Cerebellar cortex (tissue), 1 donor: Measurements from ENCODE around the gene DPH7.
"Not testable (repeated sequence)": the region's sequence is repeated elsewhere in the genome, so short reads cannot be mapped to it uniquely, and the experiment has no call there.

ENCODE experiments used
- DNase-seq: peaks from one replicate; pipeline ENCODE4 v3.0.0-alpha.2; 2015; ENCODE audit warnings: low spot score

DPH7 gene

DNA sequence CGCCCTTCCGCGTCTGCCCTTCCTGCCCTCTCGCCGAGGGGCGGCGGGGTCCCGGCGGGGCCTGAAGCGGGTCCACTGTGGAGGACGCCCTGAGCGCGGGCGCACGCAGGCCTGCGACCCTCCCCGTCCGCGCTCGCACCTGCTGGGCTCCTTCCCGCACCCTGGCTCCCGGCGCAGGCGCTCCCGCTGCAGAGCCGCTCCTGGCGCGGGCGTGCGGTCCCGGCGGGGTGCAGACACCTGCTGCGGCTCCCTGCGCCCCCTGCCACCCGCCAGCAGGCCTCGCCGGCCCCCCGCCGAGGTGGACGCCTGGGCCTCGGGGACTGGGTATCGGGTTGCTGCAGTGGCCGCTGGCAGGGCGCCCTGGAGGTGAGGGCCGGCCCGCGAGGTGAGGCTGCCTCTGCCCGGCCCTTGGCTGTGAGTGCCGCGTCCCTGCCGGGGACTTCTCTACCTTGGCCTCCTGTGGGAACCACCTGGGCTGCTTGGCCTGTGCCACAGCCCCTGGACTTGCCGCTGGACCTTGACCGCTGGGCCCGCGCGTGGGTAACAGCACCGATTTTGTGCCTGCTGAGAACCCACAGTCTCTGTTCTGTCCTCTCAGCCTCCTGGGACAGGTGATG is 27.4 kb upstream of the DPH7 start:
- no peak for DNase-seq

- DNase-seq: peak; percentile 89
These were observed 26.6 kb upstream of the DPH7 start, which contains the start of gene ARRDC1 for GRCh38 chr9:137605121-137606004. ARRDC1 (plus strand) TSS chr9:137605686; CDS start chr9:137605718, 32 bp downstream.

DNA sequence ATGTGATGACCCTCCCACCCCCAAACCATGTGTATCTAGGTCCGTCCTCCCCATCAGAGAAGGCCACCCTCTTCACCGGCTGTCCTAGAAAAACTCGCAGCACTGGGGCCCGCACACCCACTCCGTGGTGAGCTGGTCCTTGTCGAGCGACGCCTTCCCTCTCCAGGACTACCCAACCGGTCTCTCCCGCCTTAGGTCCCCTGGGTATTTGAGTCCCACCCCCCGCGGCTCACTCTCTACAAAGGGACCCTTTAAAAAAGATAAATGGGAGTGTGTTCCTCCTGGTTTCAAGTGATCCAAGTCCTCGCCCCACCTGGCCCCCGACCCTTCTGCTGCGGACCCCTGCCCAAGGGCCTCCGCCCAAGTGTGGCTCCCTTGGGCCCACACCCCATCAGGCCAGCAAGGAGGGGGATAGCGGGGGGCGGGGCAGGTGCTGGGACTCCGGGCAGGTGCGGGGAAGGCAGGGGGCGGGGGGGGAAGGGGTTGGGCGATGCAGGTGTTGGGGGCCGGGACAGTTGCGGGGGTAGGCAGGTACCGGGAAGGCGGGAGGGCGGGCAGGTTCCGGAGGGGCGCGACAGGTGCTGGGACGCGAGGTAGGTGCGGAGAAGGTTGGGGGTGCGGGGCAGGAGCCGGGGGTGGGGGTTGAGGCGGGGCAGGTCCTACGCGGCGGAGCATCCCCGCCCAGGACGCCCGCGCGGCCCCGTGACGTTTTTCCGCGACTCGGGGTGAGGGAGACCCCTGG is 25.8 kb upstream of the DPH7 start:
- DNase-seq: no peak

- no peak for DNase-seq
These were observed 25.2 kb upstream of the DPH7 start for GRCh38 chr9:137603879-137604278.

DNA sequence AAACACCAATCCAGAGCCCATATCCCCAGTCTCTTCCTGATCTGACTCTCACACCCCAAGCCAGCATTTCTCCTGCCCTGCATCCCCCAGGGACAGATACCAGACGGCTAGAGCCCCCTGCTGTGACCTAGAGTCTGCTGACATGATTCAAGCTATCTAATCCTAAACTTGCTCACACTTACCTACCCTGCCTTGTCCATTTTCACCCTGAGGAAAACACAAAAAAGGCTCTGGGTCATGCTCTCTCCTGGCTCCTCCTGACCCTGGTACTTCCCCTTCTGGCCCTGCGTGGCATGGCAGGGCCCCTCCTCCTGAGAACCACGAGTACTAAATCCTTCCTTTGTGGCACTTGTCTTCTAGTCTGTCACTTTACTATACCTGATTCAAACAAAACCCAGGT is 23.9 kb upstream of the DPH7 start:
- no peak for DNase-seq

GRCh38 chr9:137598943-137599342 is 20.2 kb upstream of the DPH7 start:
- no peak for DNase-seq

- DNase-seq: not testable (repeated sequence)
These were observed 17.9 kb upstream of the DPH7 start for GRCh38 chr9:137596577-137596976.

GRCh38 chr9:137593176-137593575 is 14.5 kb upstream of the DPH7 start:
- no peak for DNase-seq

GRCh38 chr9:137592767-137593166 is 14.0 kb upstream of the DPH7 start:
- no peak for DNase-seq

GRCh38 chr9:137590469-137591383 is 12.0 kb upstream of the DPH7 start, which contains the start of gene ZMYND19:
ZMYND19 (minus strand) TSS chr9:137590512; CDS start chr9:137590263, 249 bp downstream.
- DNase-seq: peak; percentile 78

- no peak for DNase-seq
These were observed 11.4 kb upstream of the DPH7 start for GRCh38 chr9:137590123-137590468.

GRCh38 chr9:137589441-137590122 is 10.9 kb upstream of the DPH7 start:
- no peak for DNase-seq

- no peak for DNase-seq
These were observed 10.2 kb upstream of the DPH7 start for GRCh38 chr9:137588891-137589290.

GRCh38 chr9:137588311-137588710 is 9.6 kb upstream of the DPH7 start:
- DNase-seq: no peak

GRCh38 chr9:137586854-137587253 is 8.1 kb upstream of the DPH7 start:
- DNase-seq: no peak

DNA sequence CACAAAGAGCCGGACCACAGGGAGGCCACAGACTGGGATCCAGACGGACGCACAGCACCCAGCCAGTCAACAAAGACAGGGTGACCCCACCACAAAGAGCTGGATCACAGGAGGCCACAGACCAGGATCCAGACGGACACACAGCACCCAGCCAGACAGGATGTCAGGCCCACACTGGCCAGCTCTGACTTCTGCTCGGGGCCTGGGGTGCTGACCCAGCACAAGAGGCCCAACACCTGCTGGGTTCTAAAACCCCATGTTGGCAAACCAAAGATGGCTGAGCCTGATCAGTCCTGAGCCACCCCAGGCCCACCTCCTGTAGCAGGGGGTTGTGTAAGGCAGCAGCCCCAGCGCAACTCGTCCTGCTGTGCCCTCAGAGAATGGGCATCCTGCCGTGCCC is 5.2 kb upstream of the DPH7 start:
- DNase-seq: no peak

DNA sequence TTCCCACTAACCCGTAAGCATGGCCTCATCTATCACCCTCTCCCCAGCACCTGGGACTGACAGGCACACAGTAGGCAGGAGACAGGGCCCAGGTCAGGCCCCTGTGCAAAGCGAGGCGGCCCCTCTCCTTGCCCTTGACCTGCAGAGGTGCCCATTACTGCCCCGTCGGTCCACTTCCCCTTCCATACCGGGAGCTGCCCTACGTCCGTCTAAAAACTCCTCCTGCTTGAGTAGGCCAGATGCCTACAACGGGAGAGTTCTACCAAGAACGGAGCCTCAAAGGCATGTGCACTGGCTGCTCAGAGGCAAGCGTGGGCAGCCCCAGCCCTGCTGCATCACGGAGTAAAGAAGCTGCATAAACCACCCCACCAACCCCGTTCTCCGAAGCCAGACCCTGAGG is 4.6 kb upstream of the DPH7 start:
- DNase-seq: no peak

DNA sequence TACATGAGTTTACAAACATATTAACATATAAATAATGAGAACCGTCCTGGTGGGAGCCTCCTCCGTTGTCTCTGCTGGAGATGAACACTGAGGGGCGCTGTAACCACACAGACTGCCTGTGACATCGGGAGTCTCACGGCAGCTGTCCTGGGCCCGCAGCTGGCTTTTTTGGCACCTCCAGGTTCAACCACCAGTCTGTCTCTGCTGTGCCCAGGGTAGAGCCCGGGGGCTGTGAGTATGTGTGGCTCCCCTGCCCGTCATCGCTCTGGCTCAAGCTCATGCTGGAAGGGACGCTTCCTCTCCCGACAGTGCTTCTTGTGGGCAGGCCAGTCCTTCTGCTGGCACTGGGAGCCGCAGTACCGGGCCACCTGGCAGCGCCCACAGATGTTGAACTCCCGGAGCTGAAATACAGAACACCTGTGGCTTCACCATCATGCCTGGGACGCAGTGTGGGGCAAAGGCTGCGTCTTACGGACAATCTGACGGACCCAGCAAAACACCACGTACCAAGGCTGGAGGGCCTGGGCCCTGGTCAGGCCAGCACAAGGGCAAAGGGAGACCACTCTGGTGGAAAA is 3.6 kb upstream of the DPH7 start:
- DNase-seq: peak; percentile 40

GRCh38 chr9:137581361-137582285 is 2.9 kb upstream of the DPH7 start:
- DNase-seq: no peak

GRCh38 chr9:137580954-137581322 is 2.2 kb upstream of the DPH7 start:
- no peak for DNase-seq
